Right lobe of liver (tissue), 6 donors: ENCODE measurements around the gene SVOPL. TPM values are rescaled to one million over a fixed set of nuclear protein-coding genes. Genes with fewer than 3 reads are reported as not detected.

Experiments used
- ATAC-seq, 4 donors: fragments of 200-7000 bp; cut with Tn5 transposase; one replicate each; pipeline ENCODE4 v1.9.1; 2020; ENCODE audit warnings: mild to moderate bottlenecking in 4 of 4, moderate library complexity in 4 of 4
- DNase-seq, 3 donors: peaks; one replicate each; pipeline ENCODE4 v3.0.0-alpha.2; 2020
- H3K27ac ChIP-seq, 3 donors: fragments of 200-600 bp; one replicate each; pipeline ENCODE4 v1.8.0; 2022
- H3K27me3 ChIP-seq, 2 donors: fragments of 200-600 bp; one replicate each; pipeline ENCODE4 v1.8.0; 2022
- H3K36me3 ChIP-seq, 4 donors: fragments of 200-600 bp; sonication (generic) in 1 of 4; one replicate each; pipeline versions ENCODE4 v1.5.1 to v1.8.0; 2017 to 2022; ENCODE audit warnings: control low read depth in 1 of 4
- H3K4me1 ChIP-seq, 4 donors: fragments of 200-600 bp; sonication (generic) in 1 of 4; one replicate each; pipeline versions ENCODE4 v1.5.1 to v1.8.0; 2017 to 2022; ENCODE audit warnings: control low read depth in 1 of 4
- H3K4me3 ChIP-seq, 3 donors: fragments of 200-600 bp; one replicate each; pipeline ENCODE4 v1.8.0; 2022
- H3K9me3 ChIP-seq, 4 donors: fragments of 200-600 bp; sonication (generic) in 1 of 4; one replicate each; pipeline versions ENCODE4 v1.5.1 to v1.8.0; 2017 to 2022; ENCODE audit warnings: control low read depth in 1 of 4
- CTCF ChIP-seq, 4 donors: fragments of 200-600 bp in 3 of 4; fragments of 450-650 bp in 1 of 4; IDR thresholded peaks; one replicate each; pipeline versions ENCODE4 v1.5.1 to v1.8.0; 2016 to 2022; ENCODE audit warnings: antibody characterized with exemption in 4 of 4, mild to moderate bottlenecking in 2 of 4
- POLR2A ChIP-seq: fragments of 450-650 bp; IDR thresholded peaks from one replicate; pipeline ENCODE4 v1.6.1; 2017; ENCODE audit warnings: antibody characterized with exemption, mild to moderate bottlenecking
- WGBS: methylation state at CpG from one replicate; pipeline ENCODE4 v1.1.6; 2018; ENCODE audit warnings: low coverage, low lambda C conversion rate; ENCODE audit not compliant: insufficient coverage; ENCODE audit errors: missing lambda C conversion rate; 5-methylcytosine and 5-hydroxymethylcytosine counted together
- intact Hi-C, 2 donors: fragments of 100-400 bp; cut with DNase I; formaldehyde crosslinking; loops; one replicate each; pipeline versions ENCODE4 v1.11.2 to v1.14.1; 2022
- total RNA-seq, 6 experiments: library from RNA; depleted of rRNA in 2 of 6; stranded (reverse); fragments of >200 nt in 2 of 6; fragmentation: NEBNext Ultra II Directional in 3 of 6; extraction: Animal tissue kit (Norgen Biotek cat#: 25700) in 3 of 6; gene quantifications; one replicate each; pipeline versions ENCODE4 v1.1.0 to v1.2.4, GENCODE V29; 2016 to 2023
- donor health status: DM: no; HTN: yes; CAD: no.
- donor health status: DM: no; HTN: no; CAD: no.
- donor health status: DM: no; HTN: no; CAD: no.
- donor health status: DM: no; HTN: yes; CAD: no.
- donor health status: DM: no; HTN: yes; CAD: no.

SVOPL gene
- total RNA-seq, 6 experiments from 2014 or later = not detected

DNA sequence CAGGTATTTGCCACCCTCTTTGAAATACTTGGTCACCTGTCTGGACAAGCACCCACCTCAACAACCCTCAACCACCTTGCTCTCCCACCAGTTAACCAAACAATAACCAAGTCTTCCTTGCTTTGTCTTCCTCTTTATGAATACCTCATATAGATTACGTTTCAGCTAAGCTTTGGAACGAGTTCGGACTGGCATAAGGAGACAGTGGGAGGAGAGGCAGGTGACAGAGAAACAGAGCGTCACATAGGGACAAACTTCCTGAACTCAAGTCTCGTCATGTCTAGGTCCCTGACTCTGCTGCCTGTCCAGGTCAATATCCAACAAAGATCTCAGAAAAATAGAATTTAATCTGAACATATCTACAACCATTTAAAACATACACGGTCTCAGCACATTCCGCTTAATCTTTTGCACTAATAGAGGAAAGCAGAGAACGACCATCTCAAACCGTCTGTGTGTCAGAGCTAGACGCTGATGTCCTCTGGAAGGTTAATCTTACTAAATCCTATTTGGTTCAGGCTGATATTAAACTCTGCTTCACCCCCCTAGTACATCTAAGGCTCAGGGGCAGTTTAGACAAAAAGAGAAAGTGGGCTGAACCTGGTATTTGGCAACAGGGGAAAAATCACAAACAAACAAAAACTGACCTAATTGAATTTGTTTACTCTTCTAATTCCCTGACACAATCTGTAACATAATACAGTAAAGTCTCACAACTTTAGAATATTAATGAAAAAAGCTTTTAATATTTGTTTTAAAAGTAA lies 26.4 kb upstream of the SVOPL start:
- Histone ChIP-seq H3K36me3 (no peaks in the 10 kb centered on the region), H3K27me3 (no peaks in the 10 kb centered on the region)
- 62% methylated on average over 10 of the region's 10 CpGs for WGBS

GRCh38 chr7:138726288-138726687 lies 25.1 kb upstream of the SVOPL start:
- 81% methylated on average over 8 of the region's 9 CpGs for WGBS
- DNase-seq (no peak), ATAC-seq (peak in 1 of 4 donors; percentile 17)
- TF ChIP-seq POLR2A (no peak), CTCF (IDR thresholded peaks at IDR 0.05) (peak in 1 of 4 donors; percentile 12)
- no peak overlapping the region for H3K27ac ChIP-seq
- no peaks in the 10 kb centered on the region for H3K4me1 ChIP-seq
- H3K9me3 ChIP-seq = no peaks in the 10 kb centered on the region
- no peaks in the 10 kb centered on the region for H3K36me3 ChIP-seq
- H3K4me3 ChIP-seq = no peak overlapping the region
- no peaks in the 10 kb centered on the region for H3K27me3 ChIP-seq
- intact Hi-C loops = no loop called here

More for the DNA sequence above, 26.4 kb upstream of the SVOPL start:
- DNase-seq (no peak), ATAC-seq (peak; percentile 80 to 87 (median 86))
- intact Hi-C loops = no loop called here
- Histone ChIP-seq H3K4me3 (peak overlapping the region in 1 of 3 donors; percentile 31), H3K4me1 (no peaks in the 10 kb centered on the region), H3K9me3 (no peaks in the 10 kb centered on the region), H3K27ac (peak overlapping the region in 2 of 3 donors; percentile 35 to 72)
- TF ChIP-seq CTCF (IDR thresholded peaks at IDR 0.05) (no peak), POLR2A (no peak)

DNA sequence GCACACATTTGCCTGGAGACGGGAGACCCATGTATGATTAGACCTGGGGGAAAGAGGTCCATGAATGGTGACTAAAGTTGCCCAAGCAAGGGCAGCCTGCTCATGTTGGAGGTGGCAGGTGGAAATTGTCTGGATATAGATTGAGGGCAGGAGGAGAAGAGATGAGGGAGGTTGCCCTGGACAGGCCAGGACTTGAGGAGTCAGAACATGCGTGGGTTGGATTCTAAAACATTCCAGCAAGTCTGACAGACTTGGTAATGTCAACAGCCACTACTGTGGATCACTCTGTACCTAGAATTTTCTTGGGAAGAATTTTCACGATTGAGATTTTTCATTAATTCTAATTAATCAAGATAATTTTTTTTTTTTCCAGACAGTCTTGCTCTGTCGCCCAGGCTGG lies 19.1 kb upstream of the SVOPL start:
- ATAC-seq = no peak
- DNase-seq = no peak
- no peaks in the 10 kb centered on the region for H3K36me3 ChIP-seq
- H3K27me3 ChIP-seq = no peaks in the 10 kb centered on the region
- WGBS = 75% methylated on average over 3 of the region's 4 CpGs
- H3K9me3 ChIP-seq = no peaks in the 10 kb centered on the region
- no peak overlapping the region for H3K27ac ChIP-seq
- TF ChIP-seq CTCF (IDR thresholded peaks at IDR 0.05) = no peak
- TF ChIP-seq POLR2A = no peak
- intact Hi-C loops = no loop called here
- no peaks in the 10 kb centered on the region for H3K4me1 ChIP-seq
- no peak overlapping the region for H3K4me3 ChIP-seq

- no peak for DNase-seq
- intact Hi-C loops = no loop called here
- H3K27ac ChIP-seq = no peak overlapping the region
- no peaks in the 10 kb centered on the region for H3K4me1 ChIP-seq
- no peaks in the 10 kb centered on the region for H3K27me3 ChIP-seq
- no peaks in the 10 kb centered on the region for H3K36me3 ChIP-seq
- WGBS = 80% methylated on average over 4 of the region's 7 CpGs
- H3K4me3 ChIP-seq = no peak overlapping the region
- no peak for ATAC-seq
- H3K9me3 ChIP-seq = no peaks in the 10 kb centered on the region
- TF ChIP-seq CTCF (IDR thresholded peaks at IDR 0.05) (no peak), POLR2A (no peak)
These were observed 15.7 kb upstream of the SVOPL start for GRCh38 chr7:138716889-138717288.
